ENCODE measurements around the gene RRM2. TPM values are rescaled to one million over a fixed set of nuclear protein-coding genes. Genes with fewer than 3 reads are reported as not detected.

Gene RRM2
- total RNA-seq, 1 experiment from 2014 or later = 129 TPM

- ATAC-seq = no peak
- Mint-ChIP-seq H3K27me3 (ENCODE audit: low read depth) (peaks cover 45% of the 10 kb centered on the region), H3K4me1 (peaks cover 24% of the 10 kb centered on the region), H3K36me3 (no peaks in the 10 kb centered on the region; the same call in 1 of the 2 replicates), H3K4me3 (no peak overlapping the region), H3K9me3 (no peaks in the 10 kb centered on the region), H3K27ac (no peak overlapping the region)
- POLR2A ChIA-PET = no interaction called here
- DNase-seq (ENCODE audit: low spot score) = no peak
- CTCF ChIA-PET = interaction anchor here (0.8 to 1.0 kb wide), 2 partner anchors 14 to 20 kb away, joined by 3 to 8 read pairs; no protein-coding TSS in a partner anchor
- no peak for TF ChIP-seq ZNF263 (CRISPR knock-in tag; IDR thresholded peaks at IDR 0.05; ENCODE audit: low read depth)
- TF ChIP-seq MLX (CRISPR knock-in tag; IDR thresholded peaks at IDR 0.05) = no peak
- no peak for TF ChIP-seq ZNF416 (CRISPR knock-in tag; IDR thresholded peaks at IDR 0.05)
- TF ChIP-seq ZNF512 (CRISPR knock-in tag; IDR thresholded peaks at IDR 0.05; ENCODE audit: borderline replicate concordance) = no peak
- no peak for TF ChIP-seq STAT6 (CRISPR knock-in tag; conservative IDR thresholded peaks at IDR 0.05; ENCODE audit: low read depth)
- no peak for TF ChIP-seq SP1 (CRISPR knock-in tag; conservative IDR thresholded peaks at IDR 0.05)
- TF ChIP-seq ZNF396 (CRISPR knock-in tag; IDR thresholded peaks at IDR 0.05; ENCODE audit: borderline replicate concordance) = no peak
- no peak for TF ChIP-seq FOXP4 (CRISPR knock-in tag; IDR thresholded peaks at IDR 0.05)
- TF ChIP-seq ZNF138 (CRISPR knock-in tag; conservative IDR thresholded peaks at IDR 0.05) = no peak
- TF ChIP-seq MXD4 (CRISPR knock-in tag; IDR thresholded peaks at IDR 0.05; ENCODE audit: borderline replicate concordance) = no peak
- no peak for TF ChIP-seq PRDM15 (CRISPR knock-in tag; IDR thresholded peaks at IDR 0.05)
- no peak for TF ChIP-seq ZBTB21 (CRISPR knock-in tag; IDR thresholded peaks at IDR 0.05; ENCODE audit: borderline replicate concordance)
- no peak for TF ChIP-seq ZNF425 (CRISPR knock-in tag; conservative IDR thresholded peaks at IDR 0.05)
- TF ChIP-seq FOXP1 (CRISPR knock-in tag; IDR thresholded peaks at IDR 0.05; ENCODE audit: borderline replicate concordance) = no peak
- no peak for TF ChIP-seq CREM (CRISPR knock-in tag; IDR thresholded peaks at IDR 0.05)
- no peak for TF ChIP-seq ZNF532 (CRISPR knock-in tag; IDR thresholded peaks at IDR 0.05; ENCODE audit: borderline replicate concordance)
- TF ChIP-seq NR3C1 (CRISPR knock-in tag; conservative IDR thresholded peaks at IDR 0.05; ENCODE audit: low read depth) = no peak
- TF ChIP-seq ZMAT4 (CRISPR knock-in tag; IDR thresholded peaks at IDR 0.05) = no peak
- TF ChIP-seq NFYB (CRISPR knock-in tag; conservative IDR thresholded peaks at IDR 0.05; ENCODE audit: low read depth) = no peak
Measured at GRCh38 chr2:10076988-10077527, 45.5 kb upstream of the RRM2 start.

Measured in WTC11 (cell line).